AG10803 (cell line): ENCODE results near the gene PAX7.

Experiments
- DNase-seq: peaks from one replicate; pipeline ENCODE4 v3.0.0; 2010; ENCODE audit warnings: low read depth
- H3K4me3 ChIP-seq: 2 replicates; pipeline ENCODE4 v1.5.1; 2011; ENCODE audit warnings: mild to moderate bottlenecking, low read length, control low read depth
- TF ChIP-seq, protein P1 (sequence below): conservative IDR thresholded peaks from 2 replicates; pipeline ENCODE4 v1.5.1; 2011; ENCODE audit warnings: mild to moderate bottlenecking, low read length, control low read depth, inconsistent platforms

Gene PAX7

DNA sequence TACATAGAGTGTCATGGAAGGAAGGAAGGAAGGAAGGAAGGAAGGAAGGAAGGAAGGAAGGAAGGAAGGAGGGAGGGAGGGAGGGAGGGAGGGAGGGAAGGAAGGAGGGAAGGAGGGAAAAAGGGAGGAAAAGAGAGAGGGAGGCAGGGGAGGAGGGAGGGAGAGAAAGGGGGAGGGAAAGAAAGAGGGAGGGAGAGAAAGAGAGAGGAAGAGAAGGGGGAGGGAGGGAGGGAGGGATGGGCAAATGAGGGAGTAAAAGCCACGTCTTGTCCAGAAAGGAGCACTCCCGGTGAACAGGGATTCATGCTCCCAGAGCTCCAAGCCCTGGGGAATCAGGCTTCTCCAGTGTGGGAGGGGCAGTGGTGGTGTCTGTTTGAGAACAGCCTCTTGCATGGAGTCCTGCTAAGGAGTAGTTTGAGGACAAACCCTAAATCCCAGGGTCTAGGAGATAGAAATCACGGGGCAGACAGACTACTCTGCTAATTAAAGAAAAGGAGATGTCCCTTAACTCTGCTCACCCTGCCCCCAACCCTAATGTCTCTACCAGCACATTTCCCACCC, 157.3 kb downstream of the PAX7 start:
- no peak for DNase-seq
- TF ChIP-seq, protein P1, sequence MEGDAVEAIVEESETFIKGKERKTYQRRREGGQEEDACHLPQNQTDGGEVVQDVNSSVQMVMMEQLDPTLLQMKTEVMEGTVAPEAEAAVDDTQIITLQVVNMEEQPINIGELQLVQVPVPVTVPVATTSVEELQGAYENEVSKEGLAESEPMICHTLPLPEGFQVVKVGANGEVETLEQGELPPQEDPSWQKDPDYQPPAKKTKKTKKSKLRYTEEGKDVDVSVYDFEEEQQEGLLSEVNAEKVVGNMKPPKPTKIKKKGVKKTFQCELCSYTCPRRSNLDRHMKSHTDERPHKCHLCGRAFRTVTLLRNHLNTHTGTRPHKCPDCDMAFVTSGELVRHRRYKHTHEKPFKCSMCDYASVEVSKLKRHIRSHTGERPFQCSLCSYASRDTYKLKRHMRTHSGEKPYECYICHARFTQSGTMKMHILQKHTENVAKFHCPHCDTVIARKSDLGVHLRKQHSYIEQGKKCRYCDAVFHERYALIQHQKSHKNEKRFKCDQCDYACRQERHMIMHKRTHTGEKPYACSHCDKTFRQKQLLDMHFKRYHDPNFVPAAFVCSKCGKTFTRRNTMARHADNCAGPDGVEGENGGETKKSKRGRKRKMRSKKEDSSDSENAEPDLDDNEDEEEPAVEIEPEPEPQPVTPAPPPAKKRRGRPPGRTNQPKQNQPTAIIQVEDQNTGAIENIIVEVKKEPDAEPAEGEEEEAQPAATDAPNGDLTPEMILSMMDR: no peak
- no peak overlapping the region for H3K4me3 ChIP-seq

DNA sequence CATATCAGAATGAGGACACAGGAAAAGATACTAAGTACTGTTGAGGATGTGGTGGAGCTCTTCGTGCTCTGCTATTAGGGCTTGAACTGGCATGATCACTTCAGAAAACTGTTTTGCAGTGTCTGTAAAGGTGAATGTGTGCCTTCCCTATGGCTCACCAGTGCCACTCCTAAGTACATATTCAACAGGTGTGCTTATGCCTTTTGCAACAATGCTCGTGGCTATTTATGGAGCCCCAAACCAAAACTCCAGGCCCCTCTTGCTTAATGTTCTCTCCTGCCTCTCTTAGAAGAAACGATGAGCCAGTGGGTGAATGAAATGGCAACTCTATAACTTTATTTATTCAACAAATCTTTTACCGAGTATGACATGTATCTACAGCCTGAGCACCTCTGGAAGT, 158.6 kb downstream of the PAX7 start:
- TF ChIP-seq, protein P1: no peak
- no peak overlapping the region for H3K4me3 ChIP-seq
- DNase-seq: no peak

DNA sequence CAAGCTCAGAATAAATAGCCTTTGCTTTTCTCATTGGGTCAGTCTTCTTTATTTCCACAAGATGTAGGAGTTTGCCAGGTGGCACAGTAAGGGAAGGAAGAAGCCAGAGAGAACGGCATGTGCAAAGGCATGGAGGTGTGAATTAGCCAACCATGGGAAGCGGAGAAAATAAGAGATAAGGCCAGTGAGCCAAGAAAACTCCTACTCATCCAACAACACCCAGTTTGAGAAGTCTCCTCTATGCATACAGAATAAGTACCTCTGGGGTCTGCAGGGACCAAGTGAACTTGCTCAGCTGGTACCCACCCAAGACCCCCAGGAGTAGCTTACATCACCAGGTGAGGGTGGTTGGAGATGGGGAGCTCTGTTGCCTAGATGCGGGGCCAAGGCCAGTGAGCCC, 162.1 kb downstream of the PAX7 start:
- TF ChIP-seq, protein P1: no peak
- no peak for DNase-seq

DNA sequence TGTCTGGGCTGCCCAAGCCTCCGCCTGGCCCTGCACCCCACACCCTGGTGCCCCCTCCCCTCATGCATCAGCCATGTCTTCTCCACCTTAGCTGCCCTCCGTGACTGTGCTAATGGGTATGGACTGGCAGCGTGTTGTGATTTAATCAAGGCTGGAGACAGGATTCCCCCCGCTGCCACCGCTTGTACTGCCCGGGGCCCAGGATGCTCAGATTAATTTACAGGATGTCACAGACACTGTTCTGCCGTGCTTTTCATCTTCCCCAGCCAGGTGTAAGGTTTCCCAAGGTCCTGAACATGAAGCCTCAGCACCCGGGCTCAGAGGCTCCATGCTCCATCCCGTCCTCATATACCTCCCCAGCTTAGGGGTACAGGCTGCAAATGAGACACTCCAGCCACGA, 162.5 kb downstream of the PAX7 start:
- no peak overlapping the region for H3K4me3 ChIP-seq
- TF ChIP-seq, protein P1: no peak

More for the DNA sequence above, 162.1 kb downstream of the PAX7 start:
- no peak overlapping the region for H3K4me3 ChIP-seq

DNA sequence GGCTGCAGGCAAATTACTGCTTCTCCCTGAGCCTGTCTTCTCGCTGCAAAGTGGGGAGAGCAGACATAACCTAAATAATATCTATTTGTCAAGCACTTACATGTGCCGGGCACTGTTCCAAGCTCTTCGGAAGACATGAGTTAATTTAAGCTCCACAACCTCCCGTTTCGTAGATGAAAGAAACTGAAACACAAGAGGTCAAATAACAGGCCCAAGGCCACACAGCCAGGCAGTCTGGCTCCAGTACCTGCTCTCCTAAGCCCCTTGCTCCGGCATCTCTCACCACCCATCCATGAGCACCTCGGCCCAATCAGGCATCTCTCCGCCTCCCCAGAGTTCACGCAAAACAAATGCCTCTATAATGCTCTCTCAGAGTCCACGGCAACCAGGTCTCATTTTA, 163.4 kb downstream of the PAX7 start:
- DNase-seq: peak; percentile 2
- TF ChIP-seq, protein P1: no peak
- H3K4me3 ChIP-seq: no peak overlapping the region

More for the DNA sequence above, 162.5 kb downstream of the PAX7 start:
- DNase-seq: no peak

DNA sequence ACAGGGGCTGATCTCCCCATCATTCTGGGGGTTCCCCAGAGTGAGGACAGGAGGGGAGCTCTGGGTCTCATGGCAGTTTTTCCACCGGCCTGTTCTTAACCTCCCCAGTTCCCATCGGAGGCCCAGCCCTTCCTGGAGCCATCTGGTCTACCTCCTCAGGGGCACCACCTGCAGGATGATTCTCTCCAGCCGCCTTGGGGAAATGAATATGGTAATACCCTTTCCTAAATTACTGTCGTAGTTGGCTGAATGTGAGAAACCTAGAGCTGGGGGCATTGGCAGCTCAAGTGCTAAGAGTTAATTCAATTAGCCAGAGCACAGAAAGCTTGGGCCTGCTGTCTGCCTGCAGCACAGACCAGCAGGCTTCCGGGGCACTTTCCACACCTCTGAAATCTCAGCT, 163.9 kb downstream of the PAX7 start:
- no peak for DNase-seq

More for the DNA sequence above, 163.9 kb downstream of the PAX7 start:
- TF ChIP-seq, protein P1: no peak
- no peak overlapping the region for H3K4me3 ChIP-seq
